Gastroesophageal sphincter (tissue), 4 donors: ENCODE data around the gene ITGA8. TPM values are rescaled to one million over a fixed set of nuclear protein-coding genes. Genes with fewer than 3 reads are reported as not detected.

Source experiments
- ATAC-seq: fragments of 150-250 bp; one replicate; pipeline ENCODE4 v1.9.1; 2016; ENCODE audit warnings: mild to moderate bottlenecking, moderate library complexity
- H3K27ac ChIP-seq, 4 donors: fragments of 200-600 bp; sonication (generic) in 3 of 4; 1 replicate in 3 of 4; 2 replicates in 1 of 4; pipeline ENCODE4 v1.5.1; 2016 to 2019
- H3K27me3 ChIP-seq: fragments of 200-600 bp; sonication (generic); one replicate; pipeline ENCODE4 v1.5.1; 2019
- H3K36me3 ChIP-seq, 2 donors: fragments of 200-600 bp; sonication (generic); one replicate each; pipeline ENCODE4 v1.5.1; 2019; ENCODE audit warnings: control low read depth in 1 of 2
- H3K4me1 ChIP-seq, 3 donors: fragments of 200-600 bp; sonication (generic); 1 replicate in 2 of 3; 2 replicates in 1 of 3; pipeline ENCODE4 v1.5.1; 2016 to 2019; ENCODE audit warnings: control low read depth in 2 of 3
- H3K4me3 ChIP-seq, 2 donors: fragments of 200-600 bp; sonication (generic); one replicate each; pipeline ENCODE4 v1.5.1; 2019; ENCODE audit warnings: mild to moderate bottlenecking in 1 of 2, moderate library complexity in 1 of 2
- H3K9me3 ChIP-seq, 3 donors: fragments of 200-600 bp; sonication (generic); one replicate each; pipeline ENCODE4 v1.5.1; 2017 to 2019; ENCODE audit warnings: control low read depth in 2 of 3
- CTCF ChIP-seq, 4 experiments: fragments of 200-600 bp in 2 of 4; fragments of 450-650 bp in 2 of 4; sonication (generic) in 1 of 4; IDR thresholded peaks; one replicate each; pipeline ENCODE4 v1.5.1; 2017 to 2019; ENCODE audit warnings: antibody characterized with exemption in 4 of 4, mild to moderate bottlenecking in 2 of 4, moderate library complexity in 2 of 4
- EP300 ChIP-seq: sonication (generic); formaldehyde crosslinking; IDR thresholded peaks from one replicate; pipeline ENCODE4 v1.6.1; 2017; ENCODE audit warnings: antibody characterized with exemption, mild to moderate bottlenecking
- POLR2A ChIP-seq, 2 donors: fragments of 450-650 bp; IDR thresholded peaks; one replicate each; pipeline ENCODE4 v1.6.1; 2017; ENCODE audit warnings: antibody characterized with exemption in 2 of 2, mild to moderate bottlenecking in 2 of 2, moderate library complexity in 1 of 2
- POLR2AphosphoS5 ChIP-seq: sonication (generic); formaldehyde crosslinking; IDR thresholded peaks from one replicate; pipeline ENCODE4 v1.6.1; 2017; ENCODE audit warnings: antibody characterized with exemption
- WGBS, 2 donors: methylation state at CpG; one replicate each; pipeline ENCODE4 v1.1.5; 2018; ENCODE audit warnings: low coverage in 1 of 2; 5-methylcytosine and 5-hydroxymethylcytosine counted together
- total RNA-seq, 4 donors: library from RNA; depleted of rRNA; stranded (reverse); fragments of >200 nt; gene quantifications; one replicate each; pipeline ENCODE4 v1.1.0, GENCODE V29; 2016

The ITGA8 gene
- total RNA-seq, 4 donors from 2014 or later: 37.6 to 667 (median 310) TPM

- Histone ChIP-seq H3K27me3 (no peaks in the 10 kb centered on the region), H3K9me3 (no peaks in the 10 kb centered on the region), H3K36me3 (no peaks in the 10 kb centered on the region), H3K27ac (peak overlapping the region in 1 of 4 donors; percentile 72), H3K4me3 (no peak overlapping the region), H3K4me1 (peaks cover 0 to 46% (median 6%) of the 10 kb centered on the region in 3 donors)
- no peak for ATAC-seq
- no peak for TF ChIP-seq CTCF (IDR thresholded peaks at IDR 0.05)
- no peak for TF ChIP-seq POLR2A (IDR thresholded peaks at IDR 0.05)
- no peak for TF ChIP-seq POLR2AphosphoS5
- no peak for TF ChIP-seq EP300
- 65 to 100% methylated on average over 1 of the region's 1 CpG for WGBS, 2 donors
Observed at GRCh38 chr10:15726042-15726441, 6.3 kb upstream of the ITGA8 start.

GRCh38 chr10:15725603-15726002 is 5.9 kb upstream of the ITGA8 start:
- 6 to 23% methylated on average over 2 of the region's 2 CpGs for WGBS, 2 donors
- Histone ChIP-seq H3K36me3 (no peaks in the 10 kb centered on the region), H3K4me1 (peaks cover 0 to 50% (median 6%) of the 10 kb centered on the region in 3 donors), H3K27ac (peak overlapping the region in 2 of 4 donors; percentile 30 to 72), H3K9me3 (no peaks in the 10 kb centered on the region), H3K27me3 (no peaks in the 10 kb centered on the region), H3K4me3 (no peak overlapping the region)
- peak; percentile 57 for ATAC-seq
- TF ChIP-seq CTCF (IDR thresholded peaks at IDR 0.05) (peak; percentile 29 to 63 (median 50)), POLR2A (IDR thresholded peaks at IDR 0.05) (no peak)

GRCh38 chr10:15724683-15725082 is 5.0 kb upstream of the ITGA8 start:
- Histone ChIP-seq H3K27me3 (peaks cover 3% of the 10 kb centered on the region), H3K9me3 (no peaks in the 10 kb centered on the region), H3K27ac (peak overlapping the region in 3 of 4 donors; percentile 18 to 72 (median 30)), H3K4me1 (peaks cover 0 to 59% (median 6%) of the 10 kb centered on the region in 3 donors), H3K36me3 (no peaks in the 10 kb centered on the region), H3K4me3 (no peak overlapping the region)
- no peak for ATAC-seq
- TF ChIP-seq EP300 (no peak), POLR2AphosphoS5 (no peak), CTCF (IDR thresholded peaks at IDR 0.05) (no peak), POLR2A (IDR thresholded peaks at IDR 0.05) (no peak)
- WGBS, 2 donors: 10 to 65% methylated on average over 1 to 2 of the region's 2 CpGs

- peaks cover 10% of the 10 kb centered on the region for H3K27me3 ChIP-seq
- TF ChIP-seq EP300 (no peak), POLR2AphosphoS5 (no peak), POLR2A (IDR thresholded peaks at IDR 0.05) (no peak), CTCF (IDR thresholded peaks at IDR 0.05) (no peak)
- whole genome bisulfite sequencing, 2 donors: 49 to 54% methylated on average over 4 of the region's 4 CpGs
- H3K27ac ChIP-seq: peak overlapping the region in 3 of 4 donors; percentile 30 to 72 (median 31)
- H3K36me3 ChIP-seq: no peaks in the 10 kb centered on the region
- no peaks in the 10 kb centered on the region for H3K9me3 ChIP-seq
- no peak for ATAC-seq
- no peak overlapping the region for H3K4me3 ChIP-seq
- peaks cover 0 to 68% (median 8%) of the 10 kb centered on the region in 3 donors for H3K4me1 ChIP-seq
Observed at GRCh38 chr10:15723803-15724202, 4.1 kb upstream of the ITGA8 start.

GRCh38 chr10:15720635-15721287 is 1.0 kb upstream of the ITGA8 start:
- H3K4me1 ChIP-seq: peaks cover 0 to 60% (median 8%) of the 10 kb centered on the region in 3 donors
- H3K36me3 ChIP-seq: no peaks in the 10 kb centered on the region
- H3K4me3 ChIP-seq: peak overlapping the region in 1 of 2 donors; percentile 80
- no peaks in the 10 kb centered on the region for H3K9me3 ChIP-seq
- H3K27ac ChIP-seq: peak overlapping the region in 1 of 4 donors; percentile 88
- peaks cover 10% of the 10 kb centered on the region for H3K27me3 ChIP-seq
- TF ChIP-seq CTCF (IDR thresholded peaks at IDR 0.05): no peak
- no peak for TF ChIP-seq POLR2A (IDR thresholded peaks at IDR 0.05)
- no peak for TF ChIP-seq POLR2AphosphoS5
- no peak for TF ChIP-seq EP300
- WGBS, 2 donors: 72 to 85% methylated on average over 4 to 12 of the region's 13 CpGs
- no peak for ATAC-seq
